Ureter (tissue), 1 donor: ENCODE measurements around the gene STK32C. TPM values are rescaled to one million over a fixed set of nuclear protein-coding genes. Genes with fewer than 3 reads are reported as not detected.

ENCODE experiments used
- DNase-seq: peaks from one replicate; pipeline ENCODE4 v3.0.0-alpha.2; 2020; ENCODE audit warnings: low spot score
- total RNA-seq: library from RNA; stranded (reverse); gene quantifications from one replicate; pipeline ENCODE4 v1.2.4, GENCODE V29; 2023
- donor health status: DM: yes; HTN: yes; CAD: no.

STK32C gene
- total RNA-seq, 1 donor from 2014 or later: 10.8 TPM

DNA sequence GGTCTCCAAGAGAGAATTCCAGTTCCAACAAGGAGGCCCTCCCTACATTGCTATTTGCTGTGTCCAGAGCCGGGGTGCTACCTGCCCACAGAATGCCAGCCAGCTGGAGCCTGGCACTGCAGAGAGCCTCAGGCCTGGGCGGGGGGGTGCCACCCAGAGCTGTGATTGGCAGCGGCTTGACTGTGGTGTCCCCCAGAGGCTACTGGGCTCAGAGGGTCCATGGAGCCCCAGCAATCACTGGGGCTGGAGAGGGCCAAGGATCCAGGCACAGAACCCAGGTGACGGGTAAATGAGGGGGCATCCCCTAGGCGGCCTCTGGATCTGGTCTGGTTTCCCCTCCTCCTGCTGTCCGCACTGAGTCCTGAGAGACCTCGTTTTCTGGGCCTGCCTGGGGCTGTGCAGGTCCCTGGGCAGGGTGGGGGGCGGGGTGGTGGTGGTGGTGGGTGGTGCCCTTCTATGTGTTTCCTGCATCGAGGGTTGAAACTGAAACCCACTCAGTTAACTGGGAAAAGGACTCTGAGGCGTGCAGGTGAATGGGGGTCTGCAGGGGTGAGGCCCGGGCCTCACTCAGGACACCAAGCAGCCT is 108.4 kb downstream of the STK32C start:
- DNase-seq: no peak

GRCh38 chr10:132198381-132199181 is 109.2 kb downstream of the STK32C start:
- no peak for DNase-seq

DNA sequence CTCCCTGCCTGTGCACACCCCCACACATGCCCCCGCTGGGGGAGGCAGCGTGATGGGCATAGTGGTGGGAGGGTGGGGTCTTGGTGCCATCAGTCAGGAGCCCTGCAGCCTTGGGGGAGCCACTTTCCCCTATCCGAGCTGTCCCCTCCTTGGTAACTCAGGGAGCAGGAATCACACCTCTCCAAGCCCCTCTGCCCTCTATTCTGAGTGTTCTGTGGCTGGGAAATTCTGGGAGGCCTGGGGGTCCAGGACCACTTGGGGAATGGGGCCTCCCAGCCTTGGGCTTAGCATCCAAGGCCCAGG is 109.7 kb downstream of the STK32C start:
- no peak for DNase-seq

- no peak for DNase-seq
Measured at GRCh38 chr10:132197271-132198067, 110.3 kb downstream of the STK32C start.

DNA sequence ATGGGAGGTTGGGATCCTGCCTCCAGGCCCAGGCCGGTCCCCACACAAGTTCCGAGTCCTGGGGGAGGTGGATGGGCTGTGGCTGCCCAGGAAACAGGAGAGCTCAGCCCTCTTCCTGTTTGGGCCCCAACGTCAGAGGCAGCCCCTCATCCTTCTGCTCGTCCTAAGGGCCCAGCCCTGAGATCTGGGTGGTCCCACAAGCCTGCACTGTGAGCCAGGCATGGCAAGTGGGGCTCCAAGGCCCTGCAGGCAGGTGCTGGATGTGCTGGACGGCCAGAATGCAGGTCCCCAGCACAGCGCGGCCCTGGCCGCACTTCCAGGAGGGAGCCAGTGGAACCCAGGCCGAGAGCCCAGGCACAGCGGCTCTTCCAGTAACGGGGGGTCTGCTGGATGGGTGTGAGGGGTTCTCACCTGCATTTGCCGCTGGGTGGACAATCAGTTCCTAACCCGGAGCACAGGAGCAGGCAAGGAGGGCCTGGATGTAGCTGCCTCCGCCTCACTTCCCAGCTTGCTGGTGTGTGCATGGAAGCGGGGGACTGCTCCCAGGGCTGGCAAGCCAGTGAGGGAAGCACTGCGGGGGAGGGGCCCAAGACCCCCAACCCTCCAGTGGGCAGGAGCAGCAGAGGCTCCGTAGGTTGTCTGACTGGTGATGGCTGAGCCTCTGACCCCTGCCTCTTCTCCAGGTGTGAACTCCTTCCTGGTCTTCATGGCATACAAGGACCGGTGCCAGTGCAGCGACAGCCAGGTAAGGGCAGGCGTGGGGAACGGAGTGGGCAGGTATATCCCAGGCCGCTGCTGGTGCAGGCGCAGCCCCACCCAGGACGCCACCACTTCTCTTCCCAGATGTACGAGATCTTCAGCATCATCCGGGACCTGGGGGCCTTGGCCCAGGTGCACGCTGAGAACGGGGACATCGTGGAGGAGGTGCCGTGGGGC is 111.3 kb downstream of the STK32C start:
- no peak for DNase-seq

GRCh38 chr10:132195366-132196075 is 112.2 kb downstream of the STK32C start:
- no peak for DNase-seq

- DNase-seq: no peak
Measured at GRCh38 chr10:132194726-132195125, 113.0 kb downstream of the STK32C start.

- no peak for DNase-seq
Measured at GRCh38 chr10:132193907-132194552, 113.7 kb downstream of the STK32C start.

DNA sequence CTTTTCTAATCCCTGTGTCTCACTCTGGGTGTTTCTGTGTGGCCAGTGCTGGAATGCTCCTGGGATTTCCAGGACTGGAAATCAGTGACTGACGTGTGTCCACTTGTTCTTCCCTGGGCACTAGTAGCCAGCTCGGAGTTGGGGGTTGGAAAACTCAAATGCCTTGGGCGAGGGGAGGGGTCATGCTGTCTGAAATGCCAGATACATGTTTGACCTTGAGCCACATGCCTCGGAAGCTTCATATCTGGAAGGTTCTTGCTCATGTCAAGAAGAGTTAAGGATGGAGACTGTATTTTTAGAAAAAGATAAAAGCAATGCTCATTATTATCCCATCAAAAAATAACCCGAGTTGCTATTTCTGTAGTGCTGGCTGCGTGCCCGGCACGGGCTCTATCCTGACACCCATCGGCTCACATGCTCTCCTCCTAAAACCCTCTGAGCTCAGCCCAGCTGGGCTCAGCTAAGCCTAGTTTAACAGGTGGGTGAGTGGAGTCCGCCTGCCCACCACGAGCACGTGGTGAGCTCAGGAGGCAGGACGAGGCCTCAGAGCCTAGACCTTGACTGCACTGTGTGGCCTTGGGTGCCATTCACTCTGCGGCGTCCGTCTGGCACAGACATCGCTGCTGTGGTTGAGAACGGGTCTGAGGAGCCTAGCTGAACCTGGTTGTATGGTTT is 114.6 kb downstream of the STK32C start:
- no peak for DNase-seq

GRCh38 chr10:132192076-132192975 is 115.4 kb downstream of the STK32C start:
- no peak for DNase-seq

DNA sequence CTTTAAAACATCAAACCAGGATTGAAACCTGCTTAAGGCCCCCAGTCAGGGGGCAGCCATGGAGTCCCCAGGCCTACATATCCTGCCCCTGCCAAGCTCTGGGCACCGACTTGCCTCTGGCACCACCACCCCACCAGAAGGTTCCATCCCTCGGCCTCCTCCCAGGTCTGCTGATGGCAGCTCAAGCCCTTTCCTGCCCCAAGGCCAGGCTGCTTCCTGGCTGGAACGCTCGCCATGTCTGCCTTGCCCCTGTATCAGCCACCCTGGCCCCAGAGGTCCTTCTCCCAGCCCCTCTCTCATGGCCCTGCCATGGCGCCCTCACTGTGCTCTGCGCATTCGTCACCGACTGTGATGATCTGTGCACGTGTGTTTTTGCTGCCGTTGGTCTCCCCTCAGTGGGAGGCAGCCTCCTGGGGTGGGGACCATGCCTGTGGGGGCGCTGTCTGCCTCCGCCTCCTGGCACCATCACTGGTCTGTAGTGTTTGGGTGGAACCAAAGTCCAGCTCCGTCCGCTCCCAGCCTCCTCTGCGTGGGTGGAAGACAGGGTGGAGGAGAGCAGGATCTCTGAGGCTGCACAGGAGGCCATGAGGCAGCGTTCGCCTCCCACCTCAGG is 117.8 kb downstream of the STK32C start:
- DNase-seq: no peak

- DNase-seq: no peak
Measured at GRCh38 chr10:132189016-132189415, 118.7 kb downstream of the STK32C start.

DNA sequence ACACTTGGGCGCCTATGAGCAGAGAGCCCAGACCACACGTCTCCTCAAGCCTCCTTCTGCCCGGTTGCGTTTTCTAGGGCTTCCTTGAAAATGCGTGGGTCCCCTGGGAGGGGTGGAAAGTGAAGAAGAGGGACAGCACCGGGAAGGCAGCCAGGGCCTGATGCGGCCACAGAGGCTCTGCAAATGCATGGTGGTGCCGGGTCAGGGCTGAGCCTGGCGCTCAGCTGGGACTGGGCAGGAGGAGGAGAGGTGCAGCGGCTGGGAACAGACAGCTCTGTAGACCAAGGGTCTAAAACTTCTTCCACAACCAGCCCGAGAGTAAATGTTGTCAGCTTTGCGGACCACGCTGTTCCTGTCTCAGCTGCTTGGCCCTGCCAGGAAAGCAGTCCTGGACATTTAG is 119.4 kb downstream of the STK32C start:
- DNase-seq: no peak

DNA sequence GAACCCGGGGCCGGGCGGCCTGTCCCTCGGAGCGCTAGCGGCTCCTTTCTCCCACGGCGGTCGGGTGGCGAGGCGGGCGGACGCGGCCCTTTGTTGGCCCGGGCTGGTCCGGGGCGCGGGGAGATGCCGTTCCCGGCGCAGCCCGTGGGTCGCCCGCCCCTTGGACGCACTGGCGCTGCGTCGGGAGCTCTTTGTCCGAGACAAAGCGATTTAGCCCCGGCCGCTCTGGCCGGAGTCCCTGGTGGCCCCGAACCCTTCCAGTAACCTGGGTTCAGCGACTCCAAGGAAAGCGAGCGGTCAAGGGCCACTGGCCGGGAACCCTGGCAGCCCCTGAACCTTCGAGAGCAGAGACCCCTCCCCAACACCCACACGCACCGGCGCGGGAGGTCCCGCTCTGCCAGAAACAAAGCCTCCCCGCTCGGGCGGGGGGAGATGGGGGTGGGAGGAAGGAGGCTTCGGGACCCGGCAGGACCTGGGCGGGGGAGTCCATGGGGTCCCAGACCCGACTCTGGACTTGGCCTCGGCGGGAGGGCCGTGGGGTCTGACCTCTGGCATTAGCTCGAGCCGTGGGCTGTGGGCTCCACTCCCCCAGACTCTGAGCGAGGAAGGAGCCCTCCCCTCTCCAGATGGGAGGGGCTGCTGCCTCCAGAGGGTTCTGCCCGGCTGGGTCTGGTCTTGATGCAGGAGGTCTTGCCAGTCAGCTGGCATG is 120.2 kb downstream of the STK32C start:
- no peak for DNase-seq

- DNase-seq: no peak
Measured at GRCh38 chr10:132186488-132187429, 121.0 kb downstream of the STK32C start, which contains the start of gene DPYSL4. Gene DPYSL4, plus strand, starts transcription at chr10:132186948. Its CDS starts 116 bp downstream, at chr10:132187064.
